H1 (cell line): ENCODE results near the gene CEP128. TPM values are rescaled to one million over a fixed set of nuclear protein-coding genes. Genes with fewer than 3 reads are reported as not detected.

Experiments used
- CTCF ChIA-PET: fragments of 300-600 bp; sonication (Branson Sonifier 250); formaldehyde crosslinking; loops from one replicate; lab custom pipeline; 2021; ENCODE audit not compliant: partially characterized antibody; lab: Charles Lee
- POLR2A ChIA-PET: fragments of 300-600 bp; sonication (Branson Sonifier 250); formaldehyde crosslinking; loops from one replicate; lab custom pipeline; 2021; ENCODE audit warnings: inconsistent platforms; ENCODE audit not compliant: partially characterized antibody; lab: Charles Lee
- DNase-seq, 2 experiments: peaks; one replicate each; pipeline versions ENCODE4 v3.0.0 to v3.0.0-alpha.2; 2010 to 2022; ENCODE audit warnings: low spot score in 2 of 2, low read depth in 1 of 2, mixed read lengths in 1 of 2
- FAIRE-seq: peaks from 2 replicates; lab custom pipeline; 2011; peaks lifted over from hg19 to GRCh38; lab: Jason Lieb, UNC
- H2AFZ ChIP-seq: 2 replicates; pipeline ENCODE4 v1.8.1; 2012; ENCODE audit warnings: low read length, inconsistent platforms
- H2AK5ac ChIP-seq: 2 replicates; pipeline ENCODE4 v1.6.1; 2013; ENCODE audit warnings: low read depth, low read length
- H2BK120ac ChIP-seq: replicated peaks from 2 replicates; pipeline ENCODE3; 2013; ENCODE audit warnings: low read depth, low read length, inconsistent platforms
- H2BK12ac ChIP-seq: 2 replicates; pipeline ENCODE4 v1.6.1; 2013; ENCODE audit warnings: low read depth, low read length
- H2BK15ac ChIP-seq: 2 replicates; pipeline ENCODE4 v1.6.1; 2013; ENCODE audit warnings: low read length
- H2BK20ac ChIP-seq: 2 replicates; pipeline ENCODE4 v1.6.1; 2013; ENCODE audit warnings: low read length
- H2BK5ac ChIP-seq: 2 replicates; pipeline ENCODE4 v1.6.1; 2013; ENCODE audit warnings: low read depth, low read length
- H3K14ac ChIP-seq: 2 replicates; pipeline ENCODE4 v1.6.1; 2013; ENCODE audit warnings: inconsistent platforms; ENCODE audit not compliant: insufficient read length
- H3K18ac ChIP-seq: 2 replicates; pipeline ENCODE4 v1.6.1; 2013; ENCODE audit warnings: low read length; ENCODE audit errors: extremely low read depth
- H3K23ac ChIP-seq: 2 replicates; pipeline ENCODE4 v1.6.1; 2013; ENCODE audit warnings: inconsistent platforms; ENCODE audit not compliant: insufficient read length
- H3K23me2 ChIP-seq: 2 replicates; pipeline ENCODE4 v1.6.1; 2013; ENCODE audit warnings: low read depth, low read length
- H3K27ac ChIP-seq: 2 replicates; pipeline ENCODE4 v1.6.1; 2011; ENCODE audit warnings: low read depth, low read length, inconsistent platforms
- H3K27me3 ChIP-seq, 4 experiments: replicated peaks in 1 of 4; 1 replicate in 1 of 4; 2 replicates in 3 of 4; pipeline versions ENCODE4 v1.6.1 to v1.8.1; 2011 to 2013; ENCODE audit warnings: low read length in 3 of 4, mild to moderate bottlenecking in 3 of 4, inconsistent platforms in 2 of 4, mixed read lengths in 2 of 4, moderate library complexity in 1 of 4; ENCODE audit not compliant: control insufficient read depth in 3 of 4, insufficient read depth in 3 of 4; ENCODE audit errors: extremely low read depth in 1 of 4
- H3K36me3 ChIP-seq, 4 experiments: 2 replicates each; pipeline versions ENCODE4 v1.6.1 to v1.8.1; 2011 to 2013; ENCODE audit warnings: mild to moderate bottlenecking in 4 of 4, low read length in 3 of 4, moderate library complexity in 2 of 4, control low read depth in 1 of 4, inconsistent platforms in 1 of 4; ENCODE audit not compliant: insufficient read depth in 4 of 4, control insufficient read depth in 2 of 4
- H3K4ac ChIP-seq: replicated peaks from 2 replicates; pipeline ENCODE3; 2013; ENCODE audit warnings: low read length, low read depth, mixed read lengths, inconsistent platforms; ENCODE audit not compliant: insufficient read length
- H3K4me1 ChIP-seq, 4 experiments: replicated peaks in 1 of 4; 1 replicate in 1 of 4; 2 replicates in 3 of 4; pipeline versions ENCODE4 v1.6.1 to v1.8.1; 2011 to 2013; ENCODE audit warnings: low read length in 3 of 4, inconsistent platforms in 2 of 4, mixed read lengths in 1 of 4; ENCODE audit not compliant: insufficient read depth in 4 of 4, control insufficient read depth in 3 of 4
- H3K4me2 ChIP-seq, 2 experiments: 2 replicates each; pipeline versions ENCODE4 v1.6.1 to v1.8.1; 2011 to 2013; ENCODE audit warnings: low read depth in 2 of 2, low read length in 2 of 2, control low read depth in 1 of 2, inconsistent platforms in 1 of 2, mild to moderate bottlenecking in 1 of 2; ENCODE audit not compliant: insufficient read depth in 1 of 2
- H3K4me3 ChIP-seq, 4 experiments: fragments of 200-600, 300-600 bp in 1 of 4; sonication (generic), shearing (Covaris generic), sonication (Bioruptor Twin) in 1 of 4; 2 replicates each; pipeline versions ENCODE4 v1.5.1 to v1.8.1; 2011 to 2016; ENCODE audit warnings: low read length in 4 of 4, low read depth in 3 of 4, control low read depth in 2 of 4, inconsistent platforms in 2 of 4, mild to moderate bottlenecking in 2 of 4, mixed read lengths in 1 of 4, moderate library complexity in 1 of 4; ENCODE audit not compliant: insufficient read depth in 2 of 4; ENCODE audit errors: extremely low read depth in 1 of 4
- H3K56ac ChIP-seq: replicated peaks from 2 replicates; pipeline ENCODE3; 2013; ENCODE audit warnings: low read depth, mild to moderate bottlenecking, mixed read lengths, low read length, inconsistent platforms; ENCODE audit not compliant: insufficient read length
- H3K79me1 ChIP-seq: 2 replicates; pipeline ENCODE4 v1.6.1; 2013; ENCODE audit warnings: low read depth, low read length, control low read depth
- H3K79me2 ChIP-seq, 2 experiments: 2 replicates each; pipeline versions ENCODE4 v1.6.1 to v1.8.1; 2012 to 2013; ENCODE audit warnings: low read length in 2 of 2, mild to moderate bottlenecking in 2 of 2, inconsistent platforms in 1 of 2; ENCODE audit not compliant: insufficient read depth in 2 of 2, control insufficient read depth in 1 of 2
- H3K9ac ChIP-seq, 4 experiments: replicated peaks in 1 of 4; 1 replicate in 1 of 4; 2 replicates in 3 of 4; pipeline versions ENCODE4 v1.6.1 to v1.8.1; 2011 to 2013; ENCODE audit warnings: low read depth in 3 of 4, low read length in 3 of 4, control low read depth in 2 of 4, mild to moderate bottlenecking in 2 of 4, moderate library complexity in 2 of 4, inconsistent platforms in 1 of 4; ENCODE audit errors: extremely low read depth in 1 of 4
- H3K9me3 ChIP-seq, 2 experiments: 2 replicates each; pipeline versions ENCODE4 v1.6.1 to v1.8.1; 2012 to 2013; ENCODE audit warnings: mild to moderate bottlenecking in 2 of 2, moderate library complexity in 2 of 2, control low read depth in 1 of 2, inconsistent platforms in 1 of 2, low read depth in 1 of 2, low read length in 1 of 2, mixed read lengths in 1 of 2; ENCODE audit not compliant: insufficient read depth in 2 of 2
- H4K20me1 ChIP-seq, 2 experiments: replicated peaks in 1 of 2; 2 replicates each; pipeline versions ENCODE3 to v1.8.1; 2011 to 2013; ENCODE audit warnings: inconsistent platforms in 2 of 2, low read length in 2 of 2, mild to moderate bottlenecking in 1 of 2; ENCODE audit not compliant: insufficient read depth in 2 of 2, control insufficient read depth in 1 of 2
- H4K5ac ChIP-seq: 2 replicates; pipeline ENCODE4 v1.6.1; 2013; ENCODE audit warnings: low read length, low read depth, mixed read lengths, inconsistent platforms; ENCODE audit not compliant: insufficient read length
- H4K8ac ChIP-seq: 2 replicates; pipeline ENCODE4 v1.8.0; 2013; ENCODE audit warnings: mild to moderate bottlenecking, moderate library complexity, low read length, inconsistent platforms; ENCODE audit not compliant: insufficient read depth; ENCODE audit errors: extremely low read depth
- H4K91ac ChIP-seq: replicated peaks from 2 replicates; pipeline ENCODE3; 2013; ENCODE audit warnings: low read length, mixed read lengths, inconsistent platforms; ENCODE audit not compliant: insufficient read length
- BACH1 ChIP-seq: IDR thresholded peaks from 2 replicates; pipeline ENCODE4 v1.6.1; 2012; ENCODE audit warnings: low read length, improper control_type of control experiment
- CHD1 ChIP-seq: IDR thresholded peaks from 2 replicates; pipeline ENCODE4 v1.6.1; 2012; ENCODE audit warnings: low read depth, low read length, improper control_type of control experiment
- GTF2F1 ChIP-seq: IDR thresholded peaks from 2 replicates; pipeline ENCODE4 v1.6.1; 2012; ENCODE audit warnings: low read depth, low read length, improper control_type of control experiment, borderline replicate concordance
- JUN ChIP-seq: IDR thresholded peaks from 2 replicates; pipeline ENCODE4 v1.6.1; 2011; ENCODE audit warnings: low read depth, mild to moderate bottlenecking, improper control_type of control experiment, low read length
- SIX5 ChIP-seq: IDR thresholded peaks from 2 replicates; pipeline ENCODE4 v1.6.1; 2011; ENCODE audit warnings: mild to moderate bottlenecking, low read depth, low read length
- SRF ChIP-seq: IDR thresholded peaks from 2 replicates; pipeline ENCODE4 v1.6.1; 2011; ENCODE audit warnings: mild to moderate bottlenecking, low read depth, low read length, moderate library complexity
- YY1 ChIP-seq: IDR thresholded peaks from 2 replicates; pipeline ENCODE4 v1.6.1; 2011; ENCODE audit warnings: low read depth, mild to moderate bottlenecking, low read length
- polyA plus RNA-seq, 7 experiments: library from polyadenylated mRNA; depleted of rRNA in 3 of 7; stranded (reverse) in 5 of 7; unstranded in 2 of 7; fragments of >200 nt in 5 of 7; fragments of 200-250 nt in 2 of 7; gene quantifications; 1 replicate in 5 of 7; 2 replicates in 1 of 7; 4 replicates in 1 of 7; pipeline versions ENCODE4 v1.2.1 to v1.2.3, GENCODE V29; 2011 to 2013; ENCODE audit warnings: missing spikeins in 2 of 7, mixed read lengths in 2 of 7
- total RNA-seq: library from RNA; stranded (reverse); fragmentation: NEBNext Ultra II Directional; extraction: Animal tissue kit (Norgen Biotek cat#: 25700); gene quantifications from 2 replicates; pipeline ENCODE4 v1.2.1, GENCODE V29; 2021

The CEP128 gene
- total and polyA plus RNA-seq, 2 of the 8 experiments (the other 6 are each of a cell fraction or from before 2014, with no cell fraction given) = 1.9 to 17.0 TPM

DNA sequence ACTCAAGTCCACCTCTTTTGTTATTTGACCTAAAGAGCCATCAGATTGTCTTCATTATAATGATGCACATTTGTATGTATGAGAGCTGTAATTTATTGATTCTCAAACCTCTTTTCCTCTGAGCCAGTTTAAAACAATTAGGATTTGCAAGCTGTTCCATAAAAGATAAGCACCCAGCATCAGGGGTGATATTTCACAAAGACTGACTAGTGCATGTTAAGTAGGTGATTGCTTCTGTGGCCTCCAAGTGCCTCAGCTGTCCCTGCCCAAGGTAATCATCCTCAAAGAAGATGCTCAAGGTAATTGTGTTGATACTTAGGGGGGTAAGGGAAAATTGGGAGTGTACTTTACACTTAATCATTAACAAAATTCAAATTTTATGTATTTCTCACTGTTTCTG lies 18.2 kb downstream of the CEP128 start:
- H3K36me3 ChIP-seq = no peaks in the 10 kb centered on the region
- H3K4me3 ChIP-seq = no peak overlapping the region
- no peak overlapping the region for H3K9ac ChIP-seq
- no peak overlapping the region for H4K91ac ChIP-seq
- H2BK15ac ChIP-seq = no peak overlapping the region
- H3K56ac ChIP-seq = no peak overlapping the region
- H2BK120ac ChIP-seq = no peak overlapping the region
- no peak overlapping the region for H3K4ac ChIP-seq
- no peaks in the 10 kb centered on the region for H3K27me3 ChIP-seq
- no peak overlapping the region for H2AFZ ChIP-seq
- no peak overlapping the region for H3K4me2 ChIP-seq
- TF ChIP-seq JUN (no peak), BACH1 (no peak), SRF (no peak), YY1 (no peak), SIX5 (no peak), GTF2F1 (no peak), CHD1 (no peak)
- no peak overlapping the region for H3K18ac ChIP-seq
- no peak overlapping the region for H3K27ac ChIP-seq
- H3K9me3 ChIP-seq = no peaks in the 10 kb centered on the region
- no peak overlapping the region for H4K5ac ChIP-seq
- H4K20me1 ChIP-seq = no peaks in the 10 kb centered on the region
- no peak overlapping the region for H3K23ac ChIP-seq
- POLR2A ChIA-PET = no interaction called here
- DNase-seq (no peak), FAIRE-seq (no peak)
- H4K8ac ChIP-seq = no peak overlapping the region
- no peak overlapping the region for H2AK5ac ChIP-seq
- H3K79me2 ChIP-seq = no peaks in the 10 kb centered on the region; a peak in 1 of 4 replicates
- CTCF ChIA-PET = interaction anchor here (1.0 kb wide), 2 partner anchors 17 to 21 kb away, joined by 3 to 4 read pairs; no protein-coding TSS in a partner anchor
- H3K23me2 ChIP-seq = no peaks in the 10 kb centered on the region
- no peak overlapping the region for H3K14ac ChIP-seq
- no peak overlapping the region for H2BK20ac ChIP-seq
- no peak overlapping the region for H2BK12ac ChIP-seq
- H3K79me1 ChIP-seq = no peaks in the 10 kb centered on the region
- no peak overlapping the region for H2BK5ac ChIP-seq
- H3K4me1 ChIP-seq = no peaks in the 10 kb centered on the region; a peak in 1 of 7 replicates
